Epithelial cell of alveolus of lung (primary cell): Measurements from ENCODE around the gene RAB44. TPM values are rescaled to one million over a fixed set of nuclear protein-coding genes. Genes with fewer than 3 reads are reported as not detected.

Experiments used
- total RNA-seq: library from RNA; depleted of rRNA; stranded (reverse); fragments of >200 nt; gene quantifications from 2 replicates; pipeline ENCODE4 v1.2.1, GENCODE V29; 2015

Gene RAB44
- total RNA-seq: 0.13 and 0.40 TPM in 2 replicates

GRCh38 chr6:36697481-36697903 is at the start of gene RAB44:
Gene RAB44, plus strand, starts transcription at chr6:36697826. Its CDS starts 6,410 bp downstream, at chr6:36704236.

GRCh38 chr6:36678488-36679042 is 19.1 kb upstream of the RAB44 start, which contains the start of gene CDKN1A:
Gene CDKN1A, plus strand, starts transcription at chr6:36678714. Its CDS starts 5,388 bp downstream, at chr6:36684102.

Other genes starting within 250 kb of the RAB44 start
- gene STK38, start 150.3 kb upstream of the RAB44 start, total RNA-seq: 15.8 and 18.4 TPM in 2 replicates
- gene SRSF3, start 103.5 kb upstream of the RAB44 start, total RNA-seq: 127 and 269 TPM in 2 replicates
- gene CDKN1A, start 19.1 kb upstream of the RAB44 start, total RNA-seq: 342 and 559 TPM in 2 replicates
- 0.26 TPM in 1 of 2 replicates, not detected in the other for gene CPNE5, start 141.6 kb downstream of the RAB44 start, total RNA-seq
- gene PPIL1, start 177.0 kb downstream of the RAB44 start, total RNA-seq: 17.8 and 32.3 TPM in 2 replicates
- 52.1 and 57.2 TPM in 2 replicates for gene C6orf89, start 188.1 kb downstream of the RAB44 start, total RNA-seq